Panc1 (cell line): ENCODE data around the gene ADAD2.

Experiments
- CTCF ChIP-seq: fragments of 450-650 bp; IDR thresholded peaks from 2 replicates; pipeline ENCODE4 v1.5.1; 2017; ENCODE audit warnings: mild to moderate bottlenecking
- POLR2AphosphoS5 ChIP-seq: IDR thresholded peaks from 2 replicates; pipeline ENCODE4 v1.6.1; 2012; ENCODE audit warnings: mild to moderate bottlenecking, low read depth, low read length, moderate library complexity
- SIN3A ChIP-seq: IDR thresholded peaks from 2 replicates; pipeline ENCODE4 v1.6.1; 2012; ENCODE audit warnings: low read depth, mild to moderate bottlenecking, low read length, moderate library complexity, borderline replicate concordance; ENCODE audit not compliant: insufficient read depth
- TCF7L2 ChIP-seq: IDR thresholded peaks from 2 replicates; pipeline ENCODE4 v1.6.1; 2011; ENCODE audit warnings: mild to moderate bottlenecking, low read depth, low read length, inconsistent platforms
- TF ChIP-seq, protein P1 (sequence below), 2 experiments: IDR thresholded peaks; 2 replicates each; pipeline ENCODE4 v1.6.1; 2011 to 2012; ENCODE audit warnings: low read depth in 2 of 2, control low read depth in 1 of 2, low read length in 1 of 2, mild to moderate bottlenecking in 1 of 2, moderate library complexity in 1 of 2; ENCODE audit not compliant: insufficient read depth in 1 of 2

GRCh38 chr16:84236671-84237070 is 45.7 kb downstream of the ADAD2 start:
- TF ChIP-seq CTCF = no peak
- TF ChIP-seq, protein P1, sequence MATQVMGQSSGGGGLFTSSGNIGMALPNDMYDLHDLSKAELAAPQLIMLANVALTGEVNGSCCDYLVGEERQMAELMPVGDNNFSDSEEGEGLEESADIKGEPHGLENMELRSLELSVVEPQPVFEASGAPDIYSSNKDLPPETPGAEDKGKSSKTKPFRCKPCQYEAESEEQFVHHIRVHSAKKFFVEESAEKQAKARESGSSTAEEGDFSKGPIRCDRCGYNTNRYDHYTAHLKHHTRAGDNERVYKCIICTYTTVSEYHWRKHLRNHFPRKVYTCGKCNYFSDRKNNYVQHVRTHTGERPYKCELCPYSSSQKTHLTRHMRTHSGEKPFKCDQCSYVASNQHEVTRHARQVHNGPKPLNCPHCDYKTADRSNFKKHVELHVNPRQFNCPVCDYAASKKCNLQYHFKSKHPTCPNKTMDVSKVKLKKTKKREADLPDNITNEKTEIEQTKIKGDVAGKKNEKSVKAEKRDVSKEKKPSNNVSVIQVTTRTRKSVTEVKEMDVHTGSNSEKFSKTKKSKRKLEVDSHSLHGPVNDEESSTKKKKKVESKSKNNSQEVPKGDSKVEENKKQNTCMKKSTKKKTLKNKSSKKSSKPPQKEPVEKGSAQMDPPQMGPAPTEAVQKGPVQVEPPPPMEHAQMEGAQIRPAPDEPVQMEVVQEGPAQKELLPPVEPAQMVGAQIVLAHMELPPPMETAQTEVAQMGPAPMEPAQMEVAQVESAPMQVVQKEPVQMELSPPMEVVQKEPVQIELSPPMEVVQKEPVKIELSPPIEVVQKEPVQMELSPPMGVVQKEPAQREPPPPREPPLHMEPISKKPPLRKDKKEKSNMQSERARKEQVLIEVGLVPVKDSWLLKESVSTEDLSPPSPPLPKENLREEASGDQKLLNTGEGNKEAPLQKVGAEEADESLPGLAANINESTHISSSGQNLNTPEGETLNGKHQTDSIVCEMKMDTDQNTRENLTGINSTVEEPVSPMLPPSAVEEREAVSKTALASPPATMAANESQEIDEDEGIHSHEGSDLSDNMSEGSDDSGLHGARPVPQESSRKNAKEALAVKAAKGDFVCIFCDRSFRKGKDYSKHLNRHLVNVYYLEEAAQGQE (IDR thresholded peaks at IDR 0.05; ENCODE audit: insufficient read depth in 1 of 2, low read depth in 2 of 2, low read length in 1 of 2) = no peak
- TF ChIP-seq POLR2AphosphoS5 = no peak
- no peak for TF ChIP-seq TCF7L2
- no peak for TF ChIP-seq SIN3A
